GM23338 (cell line): ENCODE results near the gene TMPRSS3. TPM values are rescaled to one million over a fixed set of nuclear protein-coding genes. Genes with fewer than 3 reads are reported as not detected.

ENCODE experiments used
- ATAC-seq: fragments of 200-7000 bp; cut with Tn5 transposase; 3 replicates; pipeline ENCODE4 v1.9.1; 2020
- DNase-seq: peaks from one replicate; pipeline ENCODE4 v3.0.0-alpha.2; 2015; ENCODE audit warnings: low spot score
- H2AFZ ChIP-seq: fragments of 200-600 bp; sonication (generic); 2 replicates; pipeline ENCODE4 v1.8.0; 2016; ENCODE audit warnings: antibody characterized with exemption, mild to moderate bottlenecking, moderate library complexity
- H3F3A ChIP-seq: fragments of 200-600 bp; sonication (generic); replicated peaks from 2 replicates; pipeline ENCODE4 v1.8.0; 2017; ENCODE audit warnings: antibody characterized with exemption, mixed run types, low read depth
- H3K27ac ChIP-seq: fragments of 200-600 bp; sonication (generic); 2 replicates; pipeline ENCODE4 v1.6.1; 2016; ENCODE audit warnings: low read depth
- H3K27me3 ChIP-seq: fragments of 200-600 bp; sonication (generic); 2 replicates; pipeline ENCODE4 v1.8.0; 2016; ENCODE audit warnings: mild to moderate bottlenecking, mixed run types, moderate library complexity; ENCODE audit not compliant: insufficient read depth
- H3K36me3 ChIP-seq: fragments of 200-600 bp; sonication (generic); 2 replicates; pipeline ENCODE4 v1.8.0; 2016; ENCODE audit warnings: mild to moderate bottlenecking; ENCODE audit not compliant: insufficient read depth
- H3K4me1 ChIP-seq: fragments of 200-600 bp; sonication (generic); 2 replicates; pipeline ENCODE4 v1.8.0; 2016; ENCODE audit warnings: mild to moderate bottlenecking, moderate library complexity; ENCODE audit not compliant: insufficient read depth
- H3K4me2 ChIP-seq: fragments of 200-600 bp; sonication (generic); 2 replicates; pipeline ENCODE4 v1.7.1; 2017; ENCODE audit warnings: mixed run types
- H3K4me3 ChIP-seq: fragments of 200-600 bp; sonication (generic); 2 replicates; pipeline ENCODE4 v1.6.1; 2016; ENCODE audit warnings: mixed run types
- H3K79me2 ChIP-seq: fragments of 200-600 bp; sonication (generic); replicated peaks from 2 replicates; pipeline ENCODE4 v1.8.0; 2017; ENCODE audit warnings: mild to moderate bottlenecking; ENCODE audit not compliant: insufficient read depth
- H3K9me2 ChIP-seq: fragments of 200-600 bp; sonication (generic); 2 replicates; pipeline ENCODE4 v1.8.0; 2017; ENCODE audit not compliant: insufficient read depth
- H4K20me1 ChIP-seq: fragments of 200-600 bp; sonication (generic); replicated peaks from 2 replicates; pipeline ENCODE4 v1.8.0; 2017; ENCODE audit warnings: mild to moderate bottlenecking; ENCODE audit not compliant: insufficient read depth
- H3K27ac Mint-ChIP-seq: 2 replicates; pipeline ENCODE4 v1.8.0; 2020; ENCODE audit warnings: inconsistent platforms, mild to moderate bottlenecking, moderate library complexity, mixed read lengths
- H3K27me3 Mint-ChIP-seq: 3 replicates; pipeline ENCODE4 v1.8.0; 2022; ENCODE audit warnings: low read depth, mild to moderate bottlenecking, moderate library complexity, mixed read lengths, inconsistent platforms; ENCODE audit not compliant: insufficient read depth, poor library complexity
- H3K36me3 Mint-ChIP-seq: 3 replicates; pipeline ENCODE4 v1.8.0; 2021; ENCODE audit warnings: low read depth, mild to moderate bottlenecking, inconsistent platforms, moderate library complexity, mixed read lengths
- H3K4me1 Mint-ChIP-seq: 3 replicates; pipeline ENCODE4 v1.8.0; 2020; ENCODE audit warnings: mild to moderate bottlenecking, inconsistent platforms, mixed read lengths
- H3K4me3 Mint-ChIP-seq: 3 replicates; pipeline ENCODE4 v1.8.0; 2021; ENCODE audit warnings: moderate library complexity, mild to moderate bottlenecking, inconsistent platforms, mixed read lengths
- H3K9me3 Mint-ChIP-seq: 3 replicates; pipeline ENCODE4 v1.8.0; 2020; ENCODE audit warnings: moderate library complexity, mild to moderate bottlenecking, inconsistent platforms, mixed read lengths
- CREB1 ChIP-seq: fragments of 250-450 bp; sonication (Bioruptor Pico); IDR thresholded peaks from 2 replicates; pipeline ENCODE4 v1.5.0; 2020; ENCODE audit warnings: low read depth, mild to moderate bottlenecking, moderate library complexity
- ETS1 ChIP-seq: IDR thresholded peaks from 2 replicates; pipeline ENCODE4 v1.6.1; 2016; ENCODE audit warnings: antibody characterized with exemption
- EZH2 ChIP-seq: fragments of 200-600 bp; sonication (generic); IDR thresholded peaks from one replicate; pipeline ENCODE4 v1.8.0; 2017; ENCODE audit warnings: antibody characterized with exemption, mild to moderate bottlenecking, low read depth; ENCODE audit not compliant: unreplicated experiment
- EZH2phosphoT487 ChIP-seq: fragments of 200-600 bp; sonication (generic); IDR thresholded peaks from one replicate; pipeline ENCODE4 v1.8.1; 2018; ENCODE audit warnings: antibody characterized with exemption; ENCODE audit not compliant: unreplicated experiment
- JUNB ChIP-seq: IDR thresholded peaks from one replicate; pipeline ENCODE4 v1.6.1; 2016; ENCODE audit warnings: antibody characterized with exemption; ENCODE audit not compliant: unreplicated experiment
- POLR2AphosphoS5 ChIP-seq: IDR thresholded peaks from 2 replicates; pipeline ENCODE4 v1.6.1; 2016; ENCODE audit warnings: antibody characterized with exemption, low read depth
- STAT1 ChIP-seq: IDR thresholded peaks from one replicate; pipeline ENCODE4 v1.6.1; 2016; ENCODE audit warnings: antibody characterized with exemption; ENCODE audit not compliant: unreplicated experiment
- ZNF114 ChIP-seq: fragments of 250-450 bp; sonication (Bioruptor Pico); IDR thresholded peaks from 2 replicates; pipeline ENCODE4 v1.5.0; 2020; ENCODE audit warnings: mild to moderate bottlenecking, moderate library complexity
- ZNF331 ChIP-seq: fragments of 250-450 bp; sonication (Bioruptor Pico); IDR thresholded peaks from 2 replicates; pipeline ENCODE4 v1.5.0; 2020; ENCODE audit warnings: low read depth, mild to moderate bottlenecking, moderate library complexity
- ZNF462 ChIP-seq: fragments of 250-450 bp; sonication (Bioruptor Pico); IDR thresholded peaks from 2 replicates; pipeline ENCODE4 v1.5.0; 2020; ENCODE audit warnings: mild to moderate bottlenecking, moderate library complexity
- polyA plus RNA-seq: library from polyadenylated mRNA; unstranded; fragments of >200 nt; fragmentation: Nextera tagmentation; extraction: Ambion mirVana; gene quantifications from 2 replicates; pipeline ENCODE4 v1.2.1, GENCODE V29; 2016
- total RNA-seq: library from RNA; depleted of rRNA; stranded (reverse); fragments of >200 nt; shearing (Covaris generic); gene quantifications from 2 replicates; pipeline ENCODE4 v1.2.3, GENCODE V29; 2014
- TF ChIP-seq, protein P1 (sequence below): IDR thresholded peaks from one replicate; pipeline ENCODE4 v1.6.1; 2018; ENCODE audit warnings: antibody characterized with exemption; ENCODE audit not compliant: unreplicated experiment

TMPRSS3 gene
- total and polyA plus RNA-seq, 2 experiments from 2014 or later: 0.17 TPM; not detected in 1

DNA sequence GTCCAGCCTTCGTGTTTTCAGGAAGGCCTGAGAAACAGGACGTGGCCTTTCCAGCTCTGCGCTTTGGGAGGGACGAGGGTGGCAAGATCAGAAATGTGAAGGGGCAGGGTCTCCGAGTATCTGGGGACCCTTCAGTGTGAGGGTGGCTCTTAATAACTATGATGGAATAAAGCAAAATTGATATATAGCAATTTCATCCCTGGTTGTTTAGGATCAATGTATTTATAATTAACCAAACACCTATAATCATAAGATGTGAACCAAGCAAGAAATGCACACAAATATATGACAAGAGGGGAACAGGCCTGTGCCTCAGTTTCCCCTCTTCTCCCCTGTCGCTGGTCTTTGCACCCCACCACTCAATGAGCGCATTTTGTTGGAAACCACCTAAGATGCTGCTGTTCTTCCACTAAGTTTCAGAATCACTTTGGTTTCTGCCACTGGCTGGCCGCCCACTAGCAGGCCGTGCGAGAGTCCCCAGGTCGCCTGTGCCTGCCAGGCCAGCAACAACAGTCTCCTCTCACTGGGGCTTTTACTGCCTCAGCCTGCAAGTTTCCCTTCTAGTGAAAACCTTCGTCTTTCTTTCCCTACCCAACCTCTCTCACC is 44.4 kb upstream of the TMPRSS3 start:
- Mint-ChIP-seq H3K36me3 (no peaks in the 10 kb centered on the region), H3K27ac (no peak overlapping the region), H3K27me3 (peaks cover 9% of the 10 kb centered on the region), H3K4me3 (no peak overlapping the region), H3K4me1 (0 out of 3 replicates have a peak, but pooled peaks cover 2% of the 10 kb centered on the region), H3K9me3 (no peaks in the 10 kb centered on the region; the same call in 2 of the 3 replicates)
- Histone ChIP-seq H3K79me2 (no peaks in the 10 kb centered on the region), H4K20me1 (no peaks in the 10 kb centered on the region), H3K36me3 (no peaks in the 10 kb centered on the region), H3K27me3 (no peaks in the 10 kb centered on the region), H2AFZ (no peak overlapping the region), H3F3A (no peaks in the 10 kb centered on the region), H3K4me2 (no peak overlapping the region), H3K9me2 (no peaks in the 10 kb centered on the region), H3K4me1 (no peaks in the 10 kb centered on the region), H3K27ac (no peak overlapping the region), H3K4me3 (no peak overlapping the region)
- no peak for TF ChIP-seq STAT1
- TF ChIP-seq ZNF114 (CRISPR knock-in tag): no peak
- TF ChIP-seq CREB1 (CRISPR knock-in tag): no peak
- TF ChIP-seq ZNF462 (CRISPR knock-in tag): no peak
- TF ChIP-seq ZNF331: no peak
- TF ChIP-seq EZH2: no peak
- no peak for TF ChIP-seq EZH2phosphoT487
- TF ChIP-seq POLR2AphosphoS5: no peak
- TF ChIP-seq ETS1: no peak
- TF ChIP-seq JUNB: no peak
- TF ChIP-seq, protein P1, sequence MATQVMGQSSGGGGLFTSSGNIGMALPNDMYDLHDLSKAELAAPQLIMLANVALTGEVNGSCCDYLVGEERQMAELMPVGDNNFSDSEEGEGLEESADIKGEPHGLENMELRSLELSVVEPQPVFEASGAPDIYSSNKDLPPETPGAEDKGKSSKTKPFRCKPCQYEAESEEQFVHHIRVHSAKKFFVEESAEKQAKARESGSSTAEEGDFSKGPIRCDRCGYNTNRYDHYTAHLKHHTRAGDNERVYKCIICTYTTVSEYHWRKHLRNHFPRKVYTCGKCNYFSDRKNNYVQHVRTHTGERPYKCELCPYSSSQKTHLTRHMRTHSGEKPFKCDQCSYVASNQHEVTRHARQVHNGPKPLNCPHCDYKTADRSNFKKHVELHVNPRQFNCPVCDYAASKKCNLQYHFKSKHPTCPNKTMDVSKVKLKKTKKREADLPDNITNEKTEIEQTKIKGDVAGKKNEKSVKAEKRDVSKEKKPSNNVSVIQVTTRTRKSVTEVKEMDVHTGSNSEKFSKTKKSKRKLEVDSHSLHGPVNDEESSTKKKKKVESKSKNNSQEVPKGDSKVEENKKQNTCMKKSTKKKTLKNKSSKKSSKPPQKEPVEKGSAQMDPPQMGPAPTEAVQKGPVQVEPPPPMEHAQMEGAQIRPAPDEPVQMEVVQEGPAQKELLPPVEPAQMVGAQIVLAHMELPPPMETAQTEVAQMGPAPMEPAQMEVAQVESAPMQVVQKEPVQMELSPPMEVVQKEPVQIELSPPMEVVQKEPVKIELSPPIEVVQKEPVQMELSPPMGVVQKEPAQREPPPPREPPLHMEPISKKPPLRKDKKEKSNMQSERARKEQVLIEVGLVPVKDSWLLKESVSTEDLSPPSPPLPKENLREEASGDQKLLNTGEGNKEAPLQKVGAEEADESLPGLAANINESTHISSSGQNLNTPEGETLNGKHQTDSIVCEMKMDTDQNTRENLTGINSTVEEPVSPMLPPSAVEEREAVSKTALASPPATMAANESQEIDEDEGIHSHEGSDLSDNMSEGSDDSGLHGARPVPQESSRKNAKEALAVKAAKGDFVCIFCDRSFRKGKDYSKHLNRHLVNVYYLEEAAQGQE: no peak
- DNase-seq: no peak
- no peak for ATAC-seq
